Muscle of back (tissue), 13 donors: Measurements from ENCODE around the gene C18orf32. TPM values are rescaled to one million over a fixed set of nuclear protein-coding genes. Genes with fewer than 3 reads are reported as not detected.
A peak's percentile ranks its signal among the peaks of the same experiment; 100 is the strongest.
"Not testable (repeated sequence)": the region's sequence is repeated elsewhere in the genome, so short reads cannot be mapped to it uniquely, and the experiment has no call there.

ENCODE experiments used
- DNase-seq, 3 donors: peaks; one replicate each; pipeline versions ENCODE4 v3.0.0 to v3.0.0-alpha.2; 2013
- long read RNA-seq, 9 donors: transcript quantifications; one replicate each; lab custom pipeline, GENCODE V29; 2026
- polyA plus RNA-seq, 10 donors: library from polyadenylated mRNA; unstranded; fragments of 120-200 nt; gene quantifications; one replicate each; pipeline ENCODE4 v1.2.1, GENCODE V29; 2013; ENCODE audit not compliant: insufficient read length in 10 of 10

C18orf32 gene
- polyA plus RNA-seq = 10 to 100 TPM in 9 of 10 donors, 1 to 10 TPM in 1; 8.6 to 14.8 (median 12.7) TPM
- long read RNA-seq, donor 1, full-length matches to known transcripts = 32 of 32 reads
- long read RNA-seq, donor 1, partial matches to known transcripts = 0 of 32 reads
- long read RNA-seq, donor 1, other reads (novel, unspliced or antisense) = 0 of 32 reads
- long read RNA-seq, donor 2, full-length matches to known transcripts = 27 of 27 reads
- long read RNA-seq, donor 2, partial matches to known transcripts = 0 of 27 reads
- long read RNA-seq, donor 2, other reads (novel, unspliced or antisense) = 0 of 27 reads
- long read RNA-seq, donor 3 = 0 reads
- long read RNA-seq, donor 4, full-length matches to known transcripts = 29 of 29 reads
- long read RNA-seq, donor 4, partial matches to known transcripts = 0 of 29 reads
- long read RNA-seq, donor 4, other reads (novel, unspliced or antisense) = 0 of 29 reads
- long read RNA-seq, donor 5, full-length matches to known transcripts = 34 of 39 reads
- long read RNA-seq, donor 5, partial matches to known transcripts = 5 of 39 reads
- long read RNA-seq, donor 5, other reads (novel, unspliced or antisense) = 0 of 39 reads
- long read RNA-seq, donor 6, full-length matches to known transcripts = 24 of 24 reads
- long read RNA-seq, donor 6, partial matches to known transcripts = 0 of 24 reads
- long read RNA-seq, donor 6, other reads (novel, unspliced or antisense) = 0 of 24 reads
- long read RNA-seq, donor 7, full-length matches to known transcripts = 13 of 13 reads
- long read RNA-seq, donor 7, partial matches to known transcripts = 0 of 13 reads
- long read RNA-seq, donor 7, other reads (novel, unspliced or antisense) = 0 of 13 reads
- long read RNA-seq, donor 8, full-length matches to known transcripts = 26 of 26 reads
- long read RNA-seq, donor 8, partial matches to known transcripts = 0 of 26 reads
- long read RNA-seq, donor 8, other reads (novel, unspliced or antisense) = 0 of 26 reads
- long read RNA-seq, donor 9, full-length matches to known transcripts = 2 of 2 reads
- long read RNA-seq, donor 9, partial matches to known transcripts = 0 of 2 reads
- long read RNA-seq, donor 9, other reads (novel, unspliced or antisense) = 0 of 2 reads

- peak; percentile 93 to 98 (median 93) for DNase-seq
These were observed at the start of gene C18orf32 for GRCh38 chr18:49486953-49487710. TSS of gene C18orf32 (minus strand) at chr18:49487234. CDS start at chr18:49483748, 3,486 bp downstream.

GRCh38 chr18:49534846-49535601, 48.0 kb upstream of the C18orf32 start:
- no peak for DNase-seq

GRCh38 chr18:49531678-49532153, 44.7 kb upstream of the C18orf32 start:
- no peak for DNase-seq

GRCh38 chr18:49529596-49529995, 42.6 kb upstream of the C18orf32 start:
- DNase-seq = no peak

- no peak for DNase-seq
These were observed 40.7 kb upstream of the C18orf32 start for GRCh38 chr18:49527631-49528327.

- DNase-seq = no peak
These were observed 38.9 kb upstream of the C18orf32 start for GRCh38 chr18:49525981-49526380.

GRCh38 chr18:49524951-49525350, 37.9 kb upstream of the C18orf32 start:
- no peak for DNase-seq

GRCh38 chr18:49524349-49524748, 37.3 kb upstream of the C18orf32 start:
- DNase-seq = no peak

- not testable (repeated sequence) for DNase-seq
These were observed 36.6 kb upstream of the C18orf32 start for GRCh38 chr18:49523580-49524093.

- DNase-seq = peak in 1 of 3 donors; percentile 50
These were observed 34.3 kb upstream of the C18orf32 start for GRCh38 chr18:49521216-49521835.

GRCh38 chr18:49520661-49521145, 33.7 kb upstream of the C18orf32 start:
- DNase-seq = peak in 2 of 3 donors; percentile 19 to 30

- no peak for DNase-seq
These were observed 32.3 kb upstream of the C18orf32 start for GRCh38 chr18:49519101-49519971.

- DNase-seq = no peak
These were observed 30.4 kb upstream of the C18orf32 start for GRCh38 chr18:49517483-49517882.

GRCh38 chr18:49515516-49515915, 28.5 kb upstream of the C18orf32 start:
- no peak for DNase-seq

GRCh38 chr18:49515003-49515402, 28.0 kb upstream of the C18orf32 start:
- DNase-seq = not testable (repeated sequence)

- DNase-seq = no peak
These were observed 27.5 kb upstream of the C18orf32 start for GRCh38 chr18:49514577-49514976.

GRCh38 chr18:49512876-49513275, 25.8 kb upstream of the C18orf32 start:
- not testable (repeated sequence) for DNase-seq
